NCI-H510A treated with DMSO at 0.1 percent for 48 hours (cell line): Measurements from ENCODE around the gene TRPM5.

ENCODE experiments used
- DNase-seq: peaks from one replicate; lab custom pipeline; 2025; lab: John Stamatoyannopoulos, UW

TRPM5 gene

DNA sequence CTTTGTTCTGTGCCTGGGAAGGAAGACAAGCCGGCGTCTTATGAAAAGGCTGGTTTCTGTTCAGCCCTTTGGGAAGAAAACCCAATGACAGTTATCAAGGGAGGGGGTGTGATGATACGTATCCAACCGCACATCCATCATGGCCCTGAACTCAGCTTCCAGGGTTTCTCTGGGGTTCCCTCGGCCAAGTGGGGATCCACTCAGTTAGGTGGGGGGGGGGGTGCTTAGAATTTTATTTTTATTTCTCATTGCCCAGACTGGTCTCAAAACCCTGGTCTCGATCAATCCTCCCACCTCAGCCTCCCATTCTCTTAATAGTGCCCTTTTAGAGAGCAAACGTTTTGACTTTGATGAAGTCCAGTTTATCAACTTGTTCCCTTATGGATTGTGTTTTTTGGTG is 26.2 kb upstream of the TRPM5 start:
- DNase-seq: no peak

DNA sequence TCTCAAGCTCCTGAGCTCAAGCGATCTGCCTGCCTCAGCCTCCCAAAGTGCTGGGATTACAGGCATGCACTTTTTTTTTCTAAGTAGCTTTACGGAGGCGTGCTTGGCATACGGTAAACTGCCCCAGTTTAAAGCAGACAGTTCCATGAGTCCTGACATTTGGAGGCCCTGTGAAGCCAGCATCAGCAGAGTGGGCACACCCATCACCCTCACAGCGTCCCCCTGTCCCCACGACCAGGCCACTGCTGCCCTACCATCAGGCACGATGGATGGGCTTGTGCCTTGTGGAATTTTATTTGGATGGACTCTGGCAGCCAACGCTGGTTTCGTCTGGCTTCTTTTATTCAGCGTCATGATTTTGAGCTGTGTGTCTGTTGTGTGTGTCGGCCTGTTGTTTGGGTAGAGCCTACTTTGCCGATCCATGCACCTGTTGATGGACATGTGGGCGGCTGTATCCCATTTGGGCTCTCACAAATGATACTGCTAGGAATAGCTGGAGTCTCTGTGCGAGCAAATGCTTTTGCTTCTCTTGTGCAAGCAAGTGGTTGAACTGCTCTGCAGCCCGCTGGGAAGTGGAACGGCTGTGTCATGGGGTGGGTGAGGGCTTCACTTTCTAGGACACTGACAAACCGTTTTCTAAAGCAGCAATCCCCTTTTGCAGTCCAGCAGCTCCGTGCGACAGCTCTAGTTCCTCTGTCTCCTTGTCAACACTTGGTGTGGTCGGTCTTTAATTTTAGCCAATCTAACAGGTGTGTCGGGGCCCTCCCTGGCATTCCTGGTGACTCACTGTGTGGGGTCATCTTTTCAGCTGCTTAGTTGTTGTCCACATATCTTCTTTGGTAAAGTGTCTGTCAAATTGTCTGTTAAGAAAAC is 24.3 kb upstream of the TRPM5 start:
- DNase-seq: no peak

DNA sequence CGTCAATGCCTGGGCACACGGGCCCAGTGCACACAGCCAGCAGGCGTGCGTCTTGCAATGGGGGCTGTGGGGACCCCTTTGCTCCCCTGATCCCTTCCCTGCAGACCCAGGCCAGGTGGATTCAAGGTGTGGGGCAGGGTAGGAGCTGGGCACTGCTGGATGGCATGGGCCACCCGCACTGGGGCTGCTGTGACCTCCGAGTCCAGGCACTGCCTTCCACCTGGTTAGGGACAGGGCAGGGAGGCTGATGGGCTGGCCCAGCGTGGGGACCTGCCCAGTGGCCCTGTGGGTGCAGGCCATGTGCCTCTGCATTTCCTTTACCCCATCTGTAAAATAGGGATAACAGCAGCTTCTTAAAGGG is 23.4 kb upstream of the TRPM5 start:
- DNase-seq: no peak

DNA sequence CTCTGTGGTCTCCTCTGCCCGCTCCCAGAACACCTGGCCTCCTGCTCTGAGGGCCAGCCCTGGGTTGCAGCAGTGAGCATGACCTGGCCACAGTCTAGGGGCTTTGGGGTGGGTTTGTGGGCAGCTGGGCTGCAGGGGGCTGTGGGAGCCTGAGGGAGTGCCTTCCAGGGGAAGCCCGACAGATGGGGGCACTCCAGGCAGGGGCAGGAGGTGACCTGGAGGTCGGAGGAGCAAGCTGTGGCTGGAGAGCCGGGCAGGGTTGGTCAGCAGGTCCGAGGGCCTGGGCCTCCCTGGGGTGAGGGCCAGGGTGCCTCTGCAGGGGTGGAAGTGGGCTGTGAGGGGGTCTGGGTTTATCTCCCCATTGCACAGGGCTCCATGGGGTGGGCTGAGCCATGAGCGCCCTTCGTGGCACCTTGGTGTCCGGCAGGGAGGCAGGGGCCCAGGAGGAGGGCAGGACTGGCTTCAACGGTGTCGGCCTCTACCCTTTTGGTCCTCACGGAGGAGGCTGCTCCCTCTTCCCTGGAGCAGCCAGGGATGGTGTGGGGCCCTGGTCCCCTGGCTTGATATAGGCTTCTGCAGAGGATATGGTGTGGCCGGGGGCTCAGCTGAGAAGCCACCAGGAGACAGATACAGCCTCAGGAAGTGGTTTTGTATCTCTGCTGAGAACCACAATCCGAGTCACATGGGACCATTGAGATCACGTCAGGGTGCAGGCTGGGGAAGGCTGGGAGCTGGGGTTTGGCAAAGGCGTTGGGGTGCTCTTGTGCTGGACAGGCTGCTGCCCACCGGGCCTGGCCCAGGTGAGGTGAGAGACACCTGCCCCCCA is 22.8 kb upstream of the TRPM5 start:
- DNase-seq: no peak

DNA sequence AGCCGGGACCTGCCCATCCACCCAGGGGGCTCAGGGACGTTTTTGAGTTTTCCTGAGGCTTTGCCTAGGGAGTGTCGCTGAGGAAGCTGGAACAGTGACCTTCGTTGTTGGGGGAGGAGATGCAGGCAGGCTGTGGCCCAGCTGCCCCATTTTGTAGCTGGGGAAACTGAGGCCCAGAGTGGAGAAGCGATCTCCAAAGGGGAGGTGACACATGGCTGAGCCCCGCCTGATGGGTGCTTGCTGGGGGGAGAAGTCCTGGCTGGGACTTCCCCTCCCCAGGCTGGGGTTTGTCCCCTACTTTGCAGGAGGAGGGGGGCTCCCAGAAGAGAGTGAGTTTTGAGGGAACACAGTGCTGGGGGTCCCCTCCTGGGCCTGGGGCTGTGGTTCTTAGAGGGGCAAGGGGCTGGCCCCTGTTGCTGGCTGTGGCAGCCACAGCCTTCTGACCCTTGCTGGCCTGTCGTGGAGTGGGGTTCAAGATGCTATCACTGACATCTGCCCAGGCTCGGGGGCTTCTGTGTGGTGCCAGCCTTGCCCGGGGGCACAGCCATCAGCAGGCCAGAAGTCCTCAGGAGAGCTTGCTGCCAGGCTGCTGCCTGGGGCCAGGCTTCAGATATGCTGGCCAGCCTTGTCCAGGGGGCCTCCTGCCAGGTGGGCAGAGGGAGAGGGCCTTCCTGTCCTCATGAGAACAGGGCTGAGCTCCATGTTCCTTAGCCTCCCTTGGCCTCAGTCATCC is 21.9 kb upstream of the TRPM5 start:
- DNase-seq: no peak

DNA sequence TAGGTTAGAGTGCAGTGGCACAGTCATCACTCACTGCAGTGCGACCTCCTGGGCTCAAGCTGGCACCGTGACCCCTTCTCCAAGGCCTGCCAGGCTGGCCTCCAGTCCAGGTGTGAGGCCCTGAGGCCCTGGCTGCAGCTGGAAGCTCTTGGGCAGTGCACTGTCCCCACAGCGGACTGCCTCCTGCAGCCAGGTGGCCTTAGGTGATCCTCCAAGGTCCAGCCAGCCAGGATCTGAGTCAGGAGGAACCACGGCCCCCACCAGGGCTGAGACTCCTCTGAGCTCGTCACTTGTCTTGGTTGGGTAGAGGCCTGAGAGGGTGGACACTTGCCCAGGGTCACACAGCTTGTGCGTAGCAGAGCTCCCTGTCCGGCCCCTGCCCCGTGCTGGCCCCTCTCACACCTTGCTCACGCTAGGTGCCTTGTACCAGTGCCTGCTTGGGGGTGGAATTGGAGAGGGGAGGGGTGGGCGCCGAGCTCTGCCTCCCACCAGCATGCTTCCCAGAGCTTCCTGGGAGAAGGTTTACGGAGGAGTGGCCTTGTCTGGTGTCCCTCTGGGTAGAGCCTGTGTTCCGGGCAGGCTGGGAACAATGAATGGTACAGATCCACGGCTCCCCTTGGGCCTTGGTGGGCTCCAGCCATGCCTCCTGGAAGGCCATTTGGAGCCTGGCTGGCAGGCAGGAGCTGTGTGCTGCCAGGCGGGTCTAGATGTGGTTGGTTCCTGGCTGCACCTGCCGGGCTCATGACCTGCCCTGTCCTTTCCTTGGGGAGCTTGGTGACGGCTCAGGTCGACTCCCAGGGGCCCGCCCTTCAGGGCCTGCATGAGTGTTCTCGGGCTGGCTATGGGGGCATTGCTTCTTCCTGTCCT is 21.1 kb upstream of the TRPM5 start:
- no peak for DNase-seq

DNA sequence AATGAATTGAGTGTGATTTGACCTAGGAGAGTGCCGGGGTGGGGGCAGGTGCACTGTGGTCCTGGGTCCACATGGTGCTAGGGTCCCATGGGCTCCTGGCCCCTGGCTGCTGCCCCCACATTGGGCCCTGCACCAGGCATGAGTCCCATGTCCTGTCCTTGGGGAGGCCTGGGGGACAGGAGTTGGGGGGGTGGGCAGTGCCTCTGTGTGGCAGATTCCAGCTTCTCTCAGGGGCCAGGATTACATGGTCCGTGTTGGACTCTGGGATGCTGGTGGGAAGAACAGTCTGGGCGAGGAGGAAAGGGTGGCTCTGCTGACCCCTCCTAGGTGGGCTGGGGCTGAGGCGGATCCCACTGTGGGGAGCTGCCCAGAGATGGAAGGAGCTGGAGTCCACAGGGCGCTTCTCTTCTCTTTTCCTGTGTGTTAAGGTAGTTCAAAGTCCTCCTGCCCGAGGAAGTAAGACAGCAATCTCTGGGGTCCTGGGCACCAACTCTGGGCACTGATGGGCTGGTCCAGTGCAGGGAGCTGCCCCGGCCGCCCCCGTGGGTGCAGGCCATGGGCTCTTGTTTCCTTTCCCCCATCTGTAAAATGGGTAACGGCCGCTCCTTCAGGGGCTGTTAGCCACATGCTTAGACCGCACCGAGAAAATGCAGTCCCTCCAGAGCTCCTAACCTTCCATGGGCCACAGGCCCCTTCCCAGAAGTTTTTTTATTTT is 20.3 kb upstream of the TRPM5 start:
- no peak for DNase-seq

DNA sequence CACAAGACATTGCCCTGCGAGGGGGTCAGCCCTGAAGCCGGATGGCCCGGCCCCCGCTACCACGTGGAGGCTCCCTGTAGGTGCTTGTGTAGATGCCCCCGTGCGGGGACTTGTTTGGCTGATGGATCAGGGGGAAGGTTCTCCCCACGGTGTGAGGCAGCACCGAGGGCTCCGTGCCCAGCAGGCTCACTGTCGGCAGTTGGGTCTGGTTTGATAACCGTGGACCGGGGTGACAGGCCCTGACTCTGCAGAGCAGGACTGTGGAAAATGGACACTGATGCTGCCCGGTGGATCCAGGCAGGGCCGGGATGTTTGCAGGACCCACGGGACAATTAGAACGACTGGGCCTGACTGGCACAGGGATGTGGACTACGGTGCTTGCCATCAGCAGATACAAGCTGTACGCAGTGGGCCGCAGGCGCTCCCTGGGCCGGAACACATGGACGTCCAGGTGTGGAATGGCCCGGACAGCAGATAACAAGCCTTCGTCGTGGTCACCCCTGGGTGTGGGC is 19.5 kb upstream of the TRPM5 start:
- no peak for DNase-seq

DNA sequence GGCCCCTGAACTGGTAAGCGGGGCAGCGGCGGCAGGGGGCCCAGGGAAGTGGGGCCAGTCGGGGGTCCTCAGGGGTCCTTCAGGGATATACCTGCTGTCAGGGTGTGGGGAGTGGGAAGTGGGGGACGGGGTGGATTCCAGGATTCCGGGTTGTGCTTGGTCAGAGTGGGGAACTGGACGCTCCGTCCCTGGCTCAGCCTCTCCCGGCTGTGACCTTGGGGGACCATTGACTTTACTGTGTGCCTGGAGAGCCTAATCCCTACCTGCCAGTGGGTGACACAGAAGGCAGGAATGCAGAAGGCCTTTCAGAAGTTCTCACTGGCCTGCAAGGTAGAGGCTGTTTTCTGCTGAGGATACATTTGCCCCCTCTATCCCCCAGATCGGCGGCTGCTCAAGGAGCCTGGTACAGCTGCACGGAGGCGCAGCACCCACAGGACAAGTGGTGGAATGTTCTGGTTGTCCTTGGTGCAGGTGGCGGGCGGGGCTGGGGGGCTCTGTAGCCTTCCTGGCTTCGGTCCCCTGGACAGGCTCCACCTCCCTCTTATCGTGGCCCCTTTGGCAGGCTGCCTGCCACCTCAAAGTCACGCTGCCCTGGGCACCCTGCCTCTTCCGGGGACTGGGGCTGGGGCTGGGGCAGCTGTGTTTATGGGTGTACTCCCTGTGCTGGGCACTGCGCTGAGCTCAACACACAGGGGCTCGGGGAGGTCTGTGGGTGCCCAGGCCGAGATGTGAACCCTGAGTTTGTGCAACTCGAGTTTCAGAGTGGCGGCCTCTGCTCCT is 18.9 kb upstream of the TRPM5 start:
- no peak for DNase-seq

DNA sequence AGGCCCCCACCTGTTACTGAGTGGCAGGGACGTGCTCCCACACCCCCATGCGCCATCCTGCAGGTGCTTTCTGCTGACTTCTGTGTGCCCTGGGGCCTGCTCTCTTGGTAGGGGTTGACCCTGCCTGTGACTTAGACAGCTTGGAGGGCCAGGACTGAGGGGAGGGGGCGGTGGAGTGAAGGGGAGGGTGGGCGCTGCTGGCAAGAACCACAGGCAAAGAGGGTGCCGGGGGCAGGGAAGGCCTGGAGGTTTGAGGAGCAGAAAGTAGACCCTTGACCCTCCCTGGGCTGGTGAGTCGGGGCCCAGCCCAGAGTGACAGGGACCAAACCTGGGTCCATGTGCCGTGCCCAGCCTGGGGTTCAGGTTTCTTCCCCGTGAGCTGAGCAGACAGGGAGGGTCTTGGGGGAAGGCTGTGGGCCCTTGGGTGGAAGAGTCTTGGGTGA is 18.2 kb upstream of the TRPM5 start:
- DNase-seq: no peak

DNA sequence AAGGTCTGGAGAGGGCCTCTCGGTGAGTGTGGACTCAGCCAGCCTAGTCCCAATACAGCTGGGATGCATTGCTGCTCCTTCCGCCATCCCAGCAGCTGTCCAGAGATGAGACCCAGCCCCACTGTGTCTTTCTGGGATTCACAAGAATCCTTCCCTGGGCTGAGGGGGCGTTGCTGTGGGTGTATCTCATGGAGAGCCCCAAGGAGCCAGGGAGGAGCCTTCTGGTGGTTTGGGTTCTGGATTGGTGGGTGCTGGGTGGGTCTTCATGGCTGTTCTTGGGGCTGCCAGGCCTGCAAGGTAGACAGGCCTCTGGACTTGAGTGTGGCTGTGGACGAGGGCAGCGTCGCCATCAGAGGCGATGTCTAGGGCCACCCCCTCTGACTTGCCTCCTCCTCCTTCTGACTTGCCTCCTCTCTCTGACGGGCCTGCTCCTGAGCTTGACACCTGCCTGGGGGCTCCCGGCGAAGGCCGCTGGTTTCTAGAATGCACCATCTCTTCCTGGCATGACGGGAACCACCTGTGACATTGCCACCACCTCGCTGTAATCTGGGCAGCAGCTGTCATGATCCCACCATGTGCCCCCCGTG is 17.7 kb upstream of the TRPM5 start:
- DNase-seq: no peak

DNA sequence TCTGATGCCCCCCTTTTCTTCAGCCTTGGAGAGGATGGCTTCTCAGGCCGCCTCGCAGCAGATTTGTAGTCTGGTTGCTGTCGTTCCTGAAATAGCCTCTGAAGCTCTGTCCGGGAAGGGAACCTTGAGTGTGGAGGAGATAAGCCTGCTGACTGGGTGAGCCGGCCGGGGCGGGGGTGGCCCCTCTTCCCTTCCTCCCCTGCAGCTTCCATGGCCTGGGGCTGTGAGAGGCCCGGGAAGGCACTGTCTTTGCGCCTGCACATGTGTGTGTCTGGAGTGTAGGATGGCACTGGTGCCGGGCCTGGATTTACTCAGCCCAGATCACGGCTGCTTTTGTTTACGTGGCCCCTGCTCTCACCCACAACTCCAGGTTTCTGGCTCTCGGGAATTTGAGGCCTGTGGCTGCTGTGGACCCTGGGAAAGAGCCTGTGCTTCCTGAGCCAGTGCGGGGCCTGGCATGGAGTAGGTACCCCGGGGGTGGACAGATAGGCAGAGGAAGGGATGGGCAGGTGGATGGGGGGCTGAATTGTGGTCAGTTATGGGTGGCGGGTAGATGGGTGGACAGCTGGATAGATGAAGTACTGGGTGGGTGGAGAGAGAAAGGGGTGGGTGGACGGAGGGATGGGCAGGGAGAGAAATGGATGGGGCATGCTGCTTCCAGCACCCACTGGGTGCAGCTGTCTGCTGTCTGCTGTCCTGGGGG is 17.1 kb upstream of the TRPM5 start:
- DNase-seq: no peak

DNA sequence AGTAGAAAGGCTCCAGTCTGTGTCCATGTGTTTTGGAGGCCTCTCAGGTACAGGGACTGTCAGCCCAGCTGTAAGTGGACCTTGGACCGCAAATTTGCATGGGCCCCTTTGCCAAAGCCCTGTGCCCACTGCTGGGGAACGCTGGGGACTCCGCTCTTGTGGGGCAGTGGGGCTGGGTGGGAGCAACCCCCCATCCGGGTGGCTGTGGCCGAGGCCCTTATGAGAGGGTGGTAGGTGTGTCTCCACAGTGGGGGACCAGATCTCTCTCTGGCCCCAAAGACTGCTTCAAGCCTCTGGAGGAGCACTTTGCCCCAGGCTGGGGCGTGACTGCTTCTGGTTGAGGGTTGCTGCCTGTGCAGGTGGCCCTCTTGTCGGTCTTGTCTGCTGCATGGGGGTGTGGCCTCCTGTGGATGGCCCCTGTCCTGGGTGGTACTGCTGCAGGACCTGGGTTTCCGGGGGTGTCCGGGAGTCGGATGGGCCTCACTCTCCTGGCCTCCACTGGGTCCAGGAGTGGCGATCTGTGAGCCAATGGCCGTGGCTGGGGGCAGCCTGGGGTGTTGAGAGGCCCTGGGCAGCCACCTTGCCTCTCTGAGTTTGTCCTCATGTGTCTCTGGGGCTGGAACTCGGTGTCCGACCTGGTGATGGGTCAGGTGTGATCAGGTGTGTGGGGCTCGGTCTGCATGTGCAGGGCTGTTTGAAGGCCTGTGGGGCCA is 16.4 kb upstream of the TRPM5 start:
- no peak for DNase-seq

DNA sequence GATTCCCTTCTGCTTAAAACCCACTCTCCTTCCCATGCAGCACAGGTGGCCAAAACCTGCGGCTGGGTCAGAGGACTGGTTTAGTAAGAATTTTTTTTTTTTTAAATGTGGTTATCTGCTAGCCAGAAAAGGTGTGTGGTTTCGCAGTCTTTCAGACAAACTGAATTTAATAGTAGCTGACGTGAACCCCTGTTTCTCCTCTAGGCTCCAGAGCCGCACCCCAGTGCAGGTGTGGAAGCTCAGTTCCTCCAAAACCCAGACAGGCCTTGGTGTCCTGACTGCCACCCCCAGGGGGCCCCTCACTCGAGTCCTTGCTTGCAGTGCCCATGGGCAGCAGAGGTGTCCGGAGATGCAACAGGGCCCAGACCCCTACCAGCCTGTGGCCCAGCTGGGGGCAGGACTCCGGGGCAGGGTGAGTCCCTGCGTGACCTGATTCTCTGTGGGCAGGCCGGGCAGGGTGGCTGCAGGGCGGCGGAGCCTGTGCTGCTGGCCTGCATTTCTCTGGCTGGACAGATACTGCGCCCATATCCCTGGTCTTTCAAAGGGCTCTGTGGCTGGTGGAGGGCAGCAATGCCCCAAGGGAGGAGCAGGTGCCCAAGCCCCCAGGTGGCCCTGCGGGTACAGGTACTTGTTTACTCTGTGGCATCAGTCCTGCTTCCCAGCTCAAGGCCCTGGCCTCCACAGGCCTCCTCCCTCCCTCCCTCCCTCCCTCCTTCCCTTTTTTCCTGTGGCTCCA is 15.7 kb upstream of the TRPM5 start:
- no peak for DNase-seq

DNA sequence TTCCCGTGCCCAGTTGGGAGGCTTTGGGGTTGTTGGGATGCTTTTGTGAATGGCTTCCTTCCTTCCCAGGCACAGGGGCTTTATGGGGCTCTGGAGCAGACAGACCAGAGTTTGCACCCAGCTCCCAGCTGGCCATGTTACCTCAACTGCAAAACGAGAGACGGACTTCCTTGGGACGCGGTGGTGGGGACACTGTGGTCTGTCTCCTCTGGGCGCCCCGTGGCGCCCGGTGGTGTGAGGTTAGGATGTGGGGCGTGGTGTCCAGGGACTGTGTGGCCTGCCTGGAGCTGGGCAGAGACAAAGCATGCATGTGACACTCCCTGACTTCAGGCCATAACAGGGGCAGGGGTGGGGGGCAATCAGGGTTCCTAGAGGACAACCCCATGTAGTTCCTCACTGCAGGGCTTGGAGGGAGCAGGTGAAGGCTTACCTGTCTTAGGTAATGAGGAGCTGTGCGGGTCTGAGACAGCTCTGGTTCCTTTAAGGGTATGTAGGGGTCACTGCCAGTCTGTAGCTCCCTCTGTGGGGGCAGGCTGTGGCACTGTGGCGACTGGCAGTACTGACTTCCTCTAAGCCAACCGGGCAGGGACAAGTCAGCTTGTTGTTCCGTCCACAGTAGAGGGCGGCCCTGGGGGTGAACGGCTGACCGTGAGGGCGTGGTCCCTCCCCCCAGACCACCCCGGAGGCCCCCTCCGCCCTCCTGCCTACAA is 14.9 kb upstream of the TRPM5 start:
- DNase-seq: no peak

DNA sequence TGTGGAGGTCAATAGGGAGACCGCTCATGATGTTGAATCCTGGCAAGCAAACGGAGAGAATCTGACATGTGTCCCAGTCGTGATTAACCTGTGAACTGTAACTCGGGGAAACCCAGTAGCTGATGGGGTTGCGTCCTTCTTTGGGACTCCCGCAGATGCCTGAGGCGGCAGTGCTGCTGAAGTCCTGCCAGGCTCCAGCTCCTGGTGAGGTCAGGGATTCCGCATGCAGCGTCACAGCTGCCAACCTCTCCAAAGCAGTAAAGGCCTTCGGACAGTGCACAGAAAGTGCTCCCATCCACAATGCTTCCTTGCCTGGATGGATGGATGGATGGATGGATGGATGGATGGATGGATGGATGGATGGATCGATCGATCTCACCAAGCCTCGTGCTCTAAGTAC is 14.0 kb upstream of the TRPM5 start:
- DNase-seq: no peak

DNA sequence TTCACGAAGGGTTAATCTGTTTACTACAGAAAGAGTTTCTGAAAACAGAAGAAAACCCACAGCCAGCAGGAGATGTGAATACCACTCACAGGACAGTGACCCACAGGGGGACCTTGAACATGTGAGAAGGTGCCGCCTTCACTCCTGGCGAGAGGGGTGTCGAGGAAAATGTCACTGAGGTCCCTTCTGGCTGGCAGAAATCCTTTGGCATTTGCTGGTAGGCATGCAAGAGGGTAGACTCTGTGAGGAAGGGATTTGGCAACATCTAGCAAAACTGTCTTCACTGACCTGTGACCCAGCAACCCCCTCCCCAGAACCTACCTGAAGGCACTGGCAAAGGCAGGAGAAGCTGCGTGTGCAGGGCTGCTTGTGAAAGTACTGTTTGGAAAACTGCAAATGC is 9.1 kb upstream of the TRPM5 start:
- DNase-seq: no peak
